ENCODE data around the gene SPEM3.

GRCh38 chr17:7437950-7438614 is 9.4 kb downstream of the SPEM3 start:
- TF ChIP-seq EZH2phosphoT487 (IDR thresholded peaks at IDR 0.05) (peak; percentile 84), CTCF (IDR thresholded peaks at IDR 0.05) (no peak)
